Mesenchymal stem cell (in vitro differentiated cells and primary cell): Measurements from ENCODE around the gene RBM20. TPM values are rescaled to one million over a fixed set of nuclear protein-coding genes. Genes with fewer than 3 reads are reported as not detected.

ENCODE experiments used
- DNase-seq: peaks from one replicate; pipeline ENCODE4 v3.0.0-alpha.2; 2013
- H2AFZ ChIP-seq: one replicate; pipeline ENCODE4 v1.6.1; 2013; ENCODE audit warnings: low read depth, mild to moderate bottlenecking, control low read depth, inconsistent platforms, low read length, moderate library complexity
- H2AK5ac ChIP-seq: 2 replicates; pipeline ENCODE4 v1.6.1; 2013; ENCODE audit warnings: low read length, moderate library complexity, mild to moderate bottlenecking, inconsistent platforms; ENCODE audit not compliant: severe bottlenecking
- H2BK120ac ChIP-seq: one replicate; pipeline ENCODE4 v1.6.1; 2013; ENCODE audit warnings: low read depth, mild to moderate bottlenecking, inconsistent platforms, low read length, moderate library complexity
- H2BK12ac ChIP-seq, 2 experiments: one replicate each; pipeline ENCODE4 v1.6.1; 2013; ENCODE audit warnings: inconsistent platforms in 2 of 2, low read length in 2 of 2, mild to moderate bottlenecking in 2 of 2, moderate library complexity in 2 of 2, control low read depth in 1 of 2
- H2BK15ac ChIP-seq: one replicate; pipeline ENCODE4 v1.6.1; 2013; ENCODE audit warnings: mild to moderate bottlenecking, low read depth, inconsistent platforms; ENCODE audit not compliant: poor library complexity, severe bottlenecking
- H2BK5ac ChIP-seq: 2 replicates; pipeline ENCODE4 v1.6.1; 2013; ENCODE audit warnings: low read depth, mild to moderate bottlenecking, low read length, control low read depth, inconsistent platforms; ENCODE audit not compliant: poor library complexity, severe bottlenecking
- H3K14ac ChIP-seq, 2 experiments: one replicate each; pipeline ENCODE4 v1.6.1; 2013; ENCODE audit warnings: inconsistent platforms in 2 of 2, low read length in 2 of 2, control low read depth in 1 of 2, mild to moderate bottlenecking in 1 of 2, moderate library complexity in 1 of 2
- H3K18ac ChIP-seq, 2 experiments: one replicate each; pipeline ENCODE4 v1.6.1; 2013; ENCODE audit warnings: inconsistent platforms in 2 of 2, low read length in 2 of 2, control low read depth in 1 of 2, low read depth in 1 of 2, mild to moderate bottlenecking in 1 of 2
- H3K23ac ChIP-seq, 2 experiments: one replicate each; pipeline ENCODE4 v1.6.1; 2013; ENCODE audit warnings: inconsistent platforms in 2 of 2, low read length in 2 of 2, mild to moderate bottlenecking in 2 of 2, moderate library complexity in 2 of 2, control low read depth in 1 of 2
- H3K27ac ChIP-seq: 2 replicates; pipeline ENCODE4 v1.5.1; 2013; ENCODE audit warnings: mild to moderate bottlenecking, moderate library complexity, low read length, control low read depth, inconsistent platforms; ENCODE audit not compliant: poor library complexity, severe bottlenecking
- H3K27me3 ChIP-seq, 2 experiments: 2 replicates each; pipeline versions ENCODE4 v1.6.1 to v1.7.0; 2013; ENCODE audit warnings: low read length in 2 of 2, mild to moderate bottlenecking in 2 of 2, moderate library complexity in 2 of 2, control low read depth in 1 of 2, inconsistent platforms in 1 of 2; ENCODE audit not compliant: control insufficient read depth in 1 of 2, insufficient read depth in 1 of 2
- H3K36me3 ChIP-seq, 2 experiments: 2 replicates each; pipeline versions ENCODE4 v1.6.1 to v1.7.0; 2013; ENCODE audit warnings: low read length in 2 of 2, control low read depth in 1 of 2, inconsistent platforms in 1 of 2, low read depth in 1 of 2, mild to moderate bottlenecking in 1 of 2; ENCODE audit not compliant: insufficient read depth in 2 of 2, control insufficient read depth in 1 of 2
- H3K4ac ChIP-seq, 2 experiments: one replicate each; pipeline ENCODE4 v1.6.1; 2013; ENCODE audit warnings: inconsistent platforms in 2 of 2, low read length in 2 of 2, mild to moderate bottlenecking in 2 of 2, moderate library complexity in 2 of 2, control low read depth in 1 of 2, low read depth in 1 of 2
- H3K4me1 ChIP-seq: 2 replicates; pipeline ENCODE4 v1.6.1; 2013; ENCODE audit warnings: low read depth, low read length, control low read depth; ENCODE audit not compliant: control insufficient read depth, insufficient read depth
- H3K4me2 ChIP-seq: 2 replicates; pipeline ENCODE4 v1.6.1; 2013; ENCODE audit warnings: low read length, mild to moderate bottlenecking, inconsistent platforms; ENCODE audit not compliant: poor library complexity, severe bottlenecking
- H3K4me3 ChIP-seq, 2 experiments: 2 replicates each; pipeline versions ENCODE4 v1.5.1 to v1.7.0; 2013; ENCODE audit warnings: low read length in 2 of 2, mild to moderate bottlenecking in 2 of 2, control low read depth in 1 of 2, low read depth in 1 of 2; ENCODE audit not compliant: insufficient read depth in 1 of 2
- H3K79me1 ChIP-seq: replicated peaks from 2 replicates; pipeline ENCODE4 v1.6.1; 2013; ENCODE audit warnings: mild to moderate bottlenecking, control low read depth, low read length, inconsistent platforms; ENCODE audit not compliant: poor library complexity, severe bottlenecking
- H3K9ac ChIP-seq: 2 replicates; pipeline ENCODE4 v1.7.0; 2013; ENCODE audit warnings: mild to moderate bottlenecking, low read length, moderate library complexity
- H3K9me3 ChIP-seq: 2 replicates; pipeline ENCODE4 v1.7.0; 2013; ENCODE audit warnings: mild to moderate bottlenecking, low read length; ENCODE audit not compliant: control insufficient read depth
- H4K8ac ChIP-seq: one replicate; pipeline ENCODE4 v1.6.1; 2013; ENCODE audit warnings: inconsistent platforms, mild to moderate bottlenecking, low read length, moderate library complexity
- H4K91ac ChIP-seq: one replicate; pipeline ENCODE4 v1.6.1; 2013; ENCODE audit warnings: mild to moderate bottlenecking, low read length, inconsistent platforms
- WGBS: methylation state at CpG from one replicate; pipeline ENCODE4 v1.1.7; 2013; ENCODE audit warnings: mixed read lengths; 5-methylcytosine and 5-hydroxymethylcytosine counted together
- small RNA-seq: library from polyadenylated mRNA; stranded (forward); fragments of <200 nt; extraction: miRNeasy Mini kit (QIAGEN cat#:217004); gene quantifications from one replicate; pipeline ENCODE3, GENCODE V24; 2013; ENCODE audit warnings: low read depth

The RBM20 gene

DNA sequence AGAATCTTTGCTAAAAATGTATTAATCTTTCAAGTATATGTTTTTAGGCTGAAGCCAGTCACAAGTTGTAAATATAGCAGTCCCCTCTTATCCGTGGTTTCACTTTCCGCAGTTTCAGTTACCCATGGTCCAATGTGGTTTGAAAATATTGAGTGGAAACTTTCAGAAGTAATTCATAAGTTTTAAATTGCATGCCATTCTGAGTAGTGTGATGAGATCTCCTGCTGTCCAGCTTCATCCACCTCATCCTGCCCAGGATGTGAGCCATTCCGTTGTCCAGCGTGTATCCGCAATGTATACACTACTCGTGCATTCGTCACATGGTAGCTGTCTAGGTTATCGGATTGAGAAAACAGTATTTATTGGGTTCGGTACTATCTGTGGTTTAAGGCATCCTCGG lies 239.8 kb downstream of the RBM20 start:
- Histone ChIP-seq H3K4me1 (peaks cover 2% of the 10 kb centered on the region), H3K27me3 (no peaks in the 10 kb centered on the region), H3K27ac (peak overlapping the region; percentile 54), H2AK5ac (no peak overlapping the region), H3K18ac (no peak overlapping the region), H3K9me3 (no peaks in the 10 kb centered on the region), H2BK120ac (no peak overlapping the region), H3K36me3 (peaks cover 6 to 99% of the 10 kb centered on the region in 2 experiments), H4K8ac (no peak overlapping the region), H3K4me3 (no peak overlapping the region), H3K14ac (no peak overlapping the region), H3K9ac (no peak overlapping the region), H2BK12ac (no peak overlapping the region), H3K4ac (no peak overlapping the region), H2BK5ac (peak overlapping the region; percentile 31), H3K79me1 (peaks cover 2% of the 10 kb centered on the region), H4K91ac (no peak overlapping the region), H3K4me2 (peak overlapping the region; percentile 50), H2BK15ac (no peak overlapping the region), H2AFZ (no peak overlapping the region), H3K23ac (no peak overlapping the region)
- WGBS = 90% methylated on average over 10 of the region's 10 CpGs
- no peak for DNase-seq

DNA sequence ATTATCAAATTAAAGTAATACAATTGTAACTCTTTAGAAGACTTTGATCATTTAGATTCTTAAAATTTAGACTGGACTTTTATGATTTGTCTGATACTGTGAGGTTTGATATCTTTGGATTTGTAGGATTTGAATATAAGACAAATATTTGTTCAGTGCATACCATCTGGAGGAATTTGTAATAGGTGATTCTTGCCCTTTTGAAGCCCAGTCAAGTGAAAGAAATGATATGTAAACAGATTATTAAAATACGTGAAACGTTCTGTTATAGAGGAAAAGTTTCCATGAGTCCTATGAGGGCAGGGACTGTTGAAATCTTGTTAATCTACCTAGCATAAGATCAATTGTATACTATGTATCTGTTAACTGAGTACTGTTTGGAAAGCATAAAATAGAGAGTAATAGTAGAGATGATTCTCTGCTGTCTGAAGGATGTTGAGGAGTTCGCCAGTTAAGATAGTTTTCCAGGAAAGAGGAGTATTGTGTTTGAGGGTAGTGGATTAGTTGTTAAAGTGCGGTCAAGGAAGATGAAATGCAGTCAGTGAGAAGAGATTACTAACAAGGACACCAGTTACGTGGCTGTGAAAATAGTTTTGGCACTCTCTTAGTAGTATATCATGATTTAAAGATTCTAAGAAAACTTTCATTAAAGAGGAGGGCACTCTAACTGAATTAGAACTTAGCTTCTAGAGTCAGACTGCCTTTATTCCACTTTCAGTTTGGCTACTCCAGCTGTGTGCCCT lies 242.0 kb downstream of the RBM20 start:
- peaks cover 2% of the 10 kb centered on the region for H3K79me1 ChIP-seq
- H3K4me2 ChIP-seq = no peak overlapping the region
- no peak overlapping the region for H2AK5ac ChIP-seq
- H2BK120ac ChIP-seq = no peak overlapping the region
- no peak overlapping the region for H3K14ac ChIP-seq
- peaks cover 2% of the 10 kb centered on the region for H3K4me1 ChIP-seq
- H3K9me3 ChIP-seq = no peaks in the 10 kb centered on the region
- no peak overlapping the region for H2AFZ ChIP-seq
- no peaks in the 10 kb centered on the region for H3K27me3 ChIP-seq
- H3K23ac ChIP-seq = no peak overlapping the region
- no peak overlapping the region for H3K4ac ChIP-seq
- H2BK15ac ChIP-seq = no peak overlapping the region
- no peak overlapping the region for H4K8ac ChIP-seq
- H2BK5ac ChIP-seq = no peak overlapping the region
- H3K36me3 ChIP-seq = peaks cover 3 to 98% of the 10 kb centered on the region in 2 experiments
- no peak overlapping the region for H2BK12ac ChIP-seq
- no peak for DNase-seq
- H3K9ac ChIP-seq = no peak overlapping the region
- no peak overlapping the region for H3K18ac ChIP-seq
- WGBS = 67% methylated on average over 4 of the region's 5 CpGs
- no peak overlapping the region for H3K4me3 ChIP-seq
- H3K27ac ChIP-seq = no peak overlapping the region
- H4K91ac ChIP-seq = no peak overlapping the region

DNA sequence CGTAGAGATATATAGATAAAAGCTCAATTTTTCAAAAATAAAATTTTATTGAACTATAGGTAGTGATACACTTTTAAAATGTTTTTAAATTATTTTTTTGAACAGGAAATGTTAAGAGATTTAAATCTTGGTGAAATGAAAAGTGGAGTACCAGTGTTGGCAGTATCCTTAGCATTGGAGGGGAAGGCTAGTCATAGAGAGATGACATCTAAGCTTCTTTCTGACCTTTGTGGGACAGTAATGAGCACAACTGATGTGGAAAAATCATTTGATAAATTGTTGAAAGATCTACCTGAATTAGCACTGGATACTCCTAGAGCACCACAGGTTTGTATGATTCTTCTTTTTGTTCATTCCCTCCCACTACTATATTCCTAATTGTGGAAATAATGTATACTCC lies 243.4 kb downstream of the RBM20 start:
- H3K27ac ChIP-seq = no peak overlapping the region
- WGBS = no CpG with 5 or more reads among the region's 1 CpG
- H2BK5ac ChIP-seq = no peak overlapping the region
- H3K9me3 ChIP-seq = no peaks in the 10 kb centered on the region
- H3K36me3 ChIP-seq = peaks cover 0 to 98% of the 10 kb centered on the region in 2 experiments
- H3K9ac ChIP-seq = no peak overlapping the region
- no peaks in the 10 kb centered on the region for H3K27me3 ChIP-seq
- no peak overlapping the region for H2BK12ac ChIP-seq
- no peak overlapping the region for H3K4me3 ChIP-seq
- no peak overlapping the region for H2BK15ac ChIP-seq
- H3K4me2 ChIP-seq = no peak overlapping the region
- peaks cover 2% of the 10 kb centered on the region for H3K4me1 ChIP-seq
- no peak overlapping the region for H2AK5ac ChIP-seq
- no peak overlapping the region for H3K23ac ChIP-seq
- H3K4ac ChIP-seq = no peak overlapping the region
- H3K14ac ChIP-seq = no peak overlapping the region
- no peak overlapping the region for H2BK120ac ChIP-seq
- H3K18ac ChIP-seq = no peak overlapping the region
- no peaks in the 10 kb centered on the region for H3K79me1 ChIP-seq
- no peak overlapping the region for H4K8ac ChIP-seq
- H2AFZ ChIP-seq = no peak overlapping the region
- no peak for DNase-seq
- H4K91ac ChIP-seq = no peak overlapping the region

Small RNA genes lying within 50 kb of the gene (small RNA-seq; reads per million reads assigned to genes)
- gene RF00019 (not detected), gene RN7SKP288 (not detected), gene RNA5SP327 (not detected)
